Aorta (tissue), 5 donors: ENCODE data around the gene TSHZ2. TPM values are rescaled to one million over a fixed set of nuclear protein-coding genes. Genes with fewer than 3 reads are reported as not detected.

ENCODE experiments used
- ATAC-seq: fragments of 200-7000 bp; cut with Tn5 transposase; one replicate; pipeline ENCODE4 v1.9.1; 2022; ENCODE audit warnings: moderate library complexity; ENCODE audit not compliant: low FRiP score
- DNase-seq, 2 donors: peaks; one replicate each; pipeline ENCODE4 v3.0.0-alpha.2; 2020
- H3K27ac ChIP-seq, 2 donors: one replicate each; pipeline ENCODE4 v1.5.1; 2013; ENCODE audit warnings: low read length in 2 of 2, mild to moderate bottlenecking in 2 of 2, moderate library complexity in 2 of 2, control low read depth in 1 of 2, inconsistent platforms in 1 of 2, low read depth in 1 of 2
- H3K27me3 ChIP-seq, 2 donors: one replicate each; pipeline ENCODE4 v1.6.1; 2013; ENCODE audit warnings: control low read depth in 1 of 2, low read length in 1 of 2, mild to moderate bottlenecking in 1 of 2, moderate library complexity in 1 of 2; ENCODE audit not compliant: insufficient read depth in 2 of 2, control insufficient read depth in 1 of 2
- H3K36me3 ChIP-seq, 2 donors: one replicate each; pipeline ENCODE4 v1.6.1; 2013; ENCODE audit warnings: control low read depth in 1 of 2, low read length in 1 of 2, mild to moderate bottlenecking in 1 of 2; ENCODE audit not compliant: insufficient read depth in 2 of 2, control insufficient read depth in 1 of 2
- H3K4me1 ChIP-seq, 2 donors: one replicate each; pipeline ENCODE4 v1.6.1; 2013; ENCODE audit warnings: low read length in 2 of 2, control low read depth in 1 of 2, mild to moderate bottlenecking in 1 of 2, moderate library complexity in 1 of 2; ENCODE audit not compliant: insufficient read depth in 2 of 2, control insufficient read depth in 1 of 2
- H3K4me3 ChIP-seq, 2 donors: one replicate each; pipeline ENCODE4 v1.5.1; 2013; ENCODE audit warnings: low read length in 2 of 2, control low read depth in 1 of 2, mild to moderate bottlenecking in 1 of 2
- H3K9me3 ChIP-seq: one replicate; pipeline ENCODE4 v1.6.1; 2013; ENCODE audit warnings: mild to moderate bottlenecking, low read length; ENCODE audit not compliant: control insufficient read depth
- WGBS, 2 donors: extraction: QIAGEN DNeasy Blood & Tissue Kit; methylation state at CpG; one replicate each; pipeline ENCODE4 v1.1.7; 2013; 5-methylcytosine and 5-hydroxymethylcytosine counted together
- intact Hi-C, 2 donors: fragments of 100-400 bp; cut with DNase I; formaldehyde crosslinking; loops; one replicate each; pipeline versions ENCODE4 v1.14.2 to v1.15.0; 2022
- polyA plus RNA-seq, 2 donors: library from polyadenylated mRNA; stranded (reverse); fragments of 200-250 nt; gene quantifications; one replicate each; pipeline ENCODE4 v1.2.3, GENCODE V29; 2013
- total RNA-seq, 2 donors: library from RNA; stranded (reverse); fragmentation: NEBNext Ultra II Directional; extraction: Animal tissue kit (Norgen Biotek cat#: 25700); gene quantifications; one replicate each; pipeline ENCODE4 v1.2.1, GENCODE V29; 2021
- donor health status: healthy with polysubstance abuse.
- donor health status: Bipolar disorder and iron deficiency.
- donor health status: DM: no; HTN: no; CAD: no.
- donor health status: DM: no; HTN: no; CAD: no.
- donor health status: DM: yes; HTN: yes; CAD: no.

The TSHZ2 gene
- total and polyA plus RNA-seq, 4 donors: 0.08 to 95.4 (median 13.3) TPM

DNA sequence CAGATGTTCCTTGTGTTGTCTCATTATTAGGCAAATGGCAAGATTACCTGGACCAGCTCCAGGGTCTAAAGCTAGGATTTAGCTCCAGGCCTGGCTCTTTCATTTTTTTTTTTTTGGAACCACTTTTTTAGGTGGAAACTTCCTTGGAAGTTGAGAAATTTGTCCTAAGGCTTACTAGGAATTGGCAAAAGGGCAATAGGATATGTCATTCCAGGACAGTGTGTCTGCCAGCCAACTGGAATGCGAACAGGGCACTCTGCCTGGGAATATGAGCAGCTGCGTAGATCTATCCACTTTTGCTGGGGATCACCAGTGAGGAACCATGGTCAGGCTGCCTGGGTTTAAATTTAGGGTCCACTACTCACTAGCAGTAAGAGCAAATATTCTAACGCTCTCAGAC, 304.0 kb downstream of the TSHZ2 start:
- H3K36me3 ChIP-seq: no peaks in the 10 kb centered on the region
- H3K4me3 ChIP-seq: no peak overlapping the region
- H3K4me1 ChIP-seq: no peaks in the 10 kb centered on the region
- no peaks in the 10 kb centered on the region for H3K27me3 ChIP-seq
- ATAC-seq (no peak), DNase-seq (no peak)
- no peak overlapping the region for H3K27ac ChIP-seq
- intact Hi-C loops: no loop called here
- H3K9me3 ChIP-seq: peaks cover 1% of the 10 kb centered on the region
- WGBS, 2 donors: 30 to 39% methylated on average over 3 of the region's 3 CpGs

DNA sequence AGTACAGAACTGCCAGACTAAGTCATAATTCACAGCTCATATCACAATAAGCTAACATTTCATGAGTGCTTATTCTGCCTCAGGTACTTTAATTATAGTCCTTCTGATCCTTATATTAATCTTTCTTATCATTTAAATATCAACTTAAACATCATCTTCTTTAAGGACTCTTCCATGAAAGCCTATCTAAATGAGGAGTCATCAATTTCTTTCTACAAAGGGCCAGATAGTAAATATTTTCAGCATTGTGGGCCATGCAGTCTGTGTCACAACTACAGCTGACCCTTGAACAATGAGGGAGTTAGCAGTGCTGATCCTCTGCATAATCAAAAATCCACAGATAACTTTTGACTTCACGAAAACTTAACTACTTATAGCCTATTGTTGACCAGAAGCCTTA, 306.4 kb downstream of the TSHZ2 start:
- Histone ChIP-seq H3K27me3 (no peaks in the 10 kb centered on the region), H3K4me1 (no peaks in the 10 kb centered on the region), H3K4me3 (no peak overlapping the region), H3K9me3 (peaks cover 1% of the 10 kb centered on the region), H3K27ac (no peak overlapping the region), H3K36me3 (no peaks in the 10 kb centered on the region)
- ATAC-seq (no peak), DNase-seq (no peak)
- 89 to 97% methylated on average over 1 of the region's 1 CpG for WGBS, 2 donors
- intact Hi-C loops: no loop called here

DNA sequence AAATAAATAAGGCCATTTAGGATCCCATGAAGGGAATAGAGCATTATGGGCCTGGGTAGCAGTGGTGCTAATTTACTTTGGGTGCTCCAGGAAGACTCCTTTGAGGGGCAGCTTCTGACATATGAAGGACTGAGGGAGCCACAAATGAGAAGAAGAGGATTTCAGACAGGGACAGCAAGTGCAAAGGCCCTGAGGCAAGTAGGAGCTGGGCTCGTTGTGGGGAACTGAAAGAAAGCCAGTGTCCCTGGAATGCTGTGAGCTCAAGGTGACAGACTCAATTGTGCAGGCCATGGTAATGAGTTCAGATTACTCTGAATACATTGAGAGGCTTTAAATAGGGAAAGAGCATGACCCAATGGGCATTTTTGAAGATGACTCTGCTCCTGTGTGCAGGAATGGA, 307.6 kb downstream of the TSHZ2 start:
- ATAC-seq (no peak), DNase-seq (no peak)
- Histone ChIP-seq H3K4me3 (no peak overlapping the region), H3K27ac (no peak overlapping the region), H3K9me3 (peaks cover 1% of the 10 kb centered on the region), H3K36me3 (no peaks in the 10 kb centered on the region), H3K4me1 (no peaks in the 10 kb centered on the region), H3K27me3 (no peaks in the 10 kb centered on the region)
- intact Hi-C loops: no loop called here
- WGBS, 2 donors: 76 to 85% methylated on average over 1 of the region's 1 CpG

DNA sequence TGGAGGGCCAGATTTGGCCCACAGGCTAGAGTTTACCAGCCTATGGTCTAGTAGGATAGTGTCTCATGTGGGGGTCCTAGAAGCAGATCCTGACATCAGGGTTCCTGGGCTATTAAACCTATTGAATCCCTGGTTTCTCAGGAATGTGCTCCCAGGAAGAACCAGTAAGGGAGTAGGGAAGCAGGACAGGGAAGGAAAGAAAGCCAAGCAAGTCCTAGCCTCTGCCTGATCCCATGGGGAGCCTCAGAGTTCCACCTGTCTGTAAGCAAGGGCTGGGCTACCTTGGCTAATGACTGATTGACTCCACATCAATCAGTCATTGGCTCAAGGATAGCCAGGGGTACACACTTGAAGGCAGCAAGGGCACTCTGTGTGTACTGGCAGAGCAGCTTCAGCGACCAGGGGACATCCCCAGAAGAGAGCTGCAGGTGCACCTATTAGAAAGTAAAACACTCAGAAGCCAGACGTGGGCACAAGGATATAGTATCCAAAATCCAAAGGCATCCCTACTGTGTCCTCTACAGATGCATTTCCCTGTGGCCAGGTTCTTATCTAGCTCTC, 309.5 kb downstream of the TSHZ2 start:
- no peaks in the 10 kb centered on the region for H3K27me3 ChIP-seq
- 68 to 69% methylated on average over 2 of the region's 2 CpGs for WGBS, 2 donors
- intact Hi-C loops: no loop called here

DNA sequence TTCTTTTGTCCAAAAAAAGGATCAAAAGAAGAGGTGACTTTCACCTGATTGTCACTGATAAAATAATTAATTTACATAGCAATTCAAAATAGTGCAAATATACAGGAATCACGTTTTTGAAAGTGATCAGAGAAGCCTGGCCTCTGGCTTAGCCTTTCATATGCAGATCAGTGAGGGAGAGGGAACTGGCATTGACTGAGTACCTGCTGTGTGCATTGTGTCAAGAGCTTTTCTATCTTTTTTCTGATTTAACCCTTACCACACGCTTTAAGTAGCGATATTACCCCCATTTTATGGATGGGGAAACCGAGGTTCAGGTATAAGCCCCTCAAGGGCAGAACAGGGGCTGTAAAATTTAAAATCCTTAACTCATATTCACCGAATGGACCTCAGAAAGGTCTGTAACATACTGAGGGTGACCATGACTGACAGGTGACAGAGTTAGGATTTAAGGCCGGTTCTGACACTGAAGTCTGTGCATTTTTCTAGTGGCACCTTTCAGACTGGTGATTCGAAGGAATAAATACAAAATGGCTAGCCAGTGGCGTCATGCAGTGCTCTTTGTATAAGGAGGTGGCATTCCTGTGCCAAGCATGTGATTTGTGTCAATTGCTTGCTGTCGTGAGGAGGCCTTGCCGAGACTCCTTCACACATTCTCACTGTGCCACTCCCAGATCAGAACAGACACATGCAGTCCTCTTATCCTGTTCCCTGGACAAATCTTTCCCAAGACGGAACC, 310.2 kb downstream of the TSHZ2 start:
- intact Hi-C loops: no loop called here
- ATAC-seq: no peak
- 51 to 67% methylated on average over 11 of the region's 11 CpGs for WGBS, 2 donors

More for the DNA sequence above, 309.5 kb downstream of the TSHZ2 start:
- ATAC-seq (no peak), DNase-seq (no peak)
- Histone ChIP-seq H3K4me1 (no peaks in the 10 kb centered on the region), H3K9me3 (peaks cover 1% of the 10 kb centered on the region), H3K27ac (no peak overlapping the region), H3K36me3 (no peaks in the 10 kb centered on the region), H3K4me3 (no peak overlapping the region)

DNA sequence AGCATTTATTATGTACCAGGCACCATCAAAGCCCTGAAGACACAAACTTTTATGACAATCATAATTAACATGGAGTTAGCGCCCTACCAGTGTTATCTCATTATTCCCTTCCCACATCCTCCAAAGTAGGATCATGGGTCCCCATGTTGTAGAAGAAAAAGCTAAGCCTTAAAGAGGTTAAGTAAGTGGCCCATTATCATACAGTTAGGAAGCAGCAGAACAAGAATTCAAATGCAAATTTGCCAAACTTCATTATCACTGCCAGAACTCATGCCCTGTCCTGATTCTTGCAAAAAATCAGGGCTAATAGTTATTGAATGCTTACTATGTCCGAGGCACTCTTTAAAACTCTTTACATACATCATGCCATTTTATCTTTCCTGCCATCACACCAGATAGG, 310.9 kb downstream of the TSHZ2 start:
- H3K27me3 ChIP-seq: no peaks in the 10 kb centered on the region

More for the DNA sequence above, 310.2 kb downstream of the TSHZ2 start:
- Histone ChIP-seq H3K36me3 (no peaks in the 10 kb centered on the region), H3K4me1 (no peaks in the 10 kb centered on the region), H3K9me3 (peaks cover 1% of the 10 kb centered on the region), H3K27me3 (no peaks in the 10 kb centered on the region), H3K4me3 (no peak overlapping the region), H3K27ac (no peak overlapping the region)
- no peak for DNase-seq

DNA sequence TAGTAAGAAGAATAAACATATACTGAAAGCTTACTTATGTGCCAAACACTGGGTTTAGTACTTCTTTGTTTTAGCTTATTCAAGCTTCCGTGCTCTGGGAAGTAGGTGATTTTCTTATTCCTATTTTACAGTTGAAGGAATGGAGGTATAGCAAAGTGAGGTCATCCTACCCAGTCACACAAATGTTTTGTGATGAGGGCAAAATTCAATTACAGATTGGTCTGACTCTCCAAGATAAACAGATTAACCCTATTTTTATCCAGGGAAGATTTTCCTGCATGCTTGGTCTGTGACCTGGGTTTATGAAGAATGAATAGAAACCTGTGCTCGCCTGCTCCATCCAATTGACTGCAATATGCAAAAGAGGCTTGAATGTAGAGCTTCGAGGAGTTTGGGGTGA, 311.4 kb downstream of the TSHZ2 start:
- WGBS, 2 donors: 45 to 65% methylated on average over 3 of the region's 3 CpGs
- no peak for ATAC-seq
- Histone ChIP-seq H3K4me3 (no peak overlapping the region), H3K27ac (no peak overlapping the region), H3K9me3 (peaks cover 1% of the 10 kb centered on the region), H3K36me3 (no peaks in the 10 kb centered on the region), H3K4me1 (no peaks in the 10 kb centered on the region), H3K27me3 (no peaks in the 10 kb centered on the region)
- intact Hi-C loops: no loop called here
- DNase-seq: no peak

More for the DNA sequence above, 310.9 kb downstream of the TSHZ2 start:
- H3K27ac ChIP-seq: no peak overlapping the region
- DNase-seq: no peak
- H3K4me1 ChIP-seq: no peaks in the 10 kb centered on the region
- no peaks in the 10 kb centered on the region for H3K36me3 ChIP-seq
- ATAC-seq: no peak
- peaks cover 1% of the 10 kb centered on the region for H3K9me3 ChIP-seq
- 55 to 72% methylated on average over 2 of the region's 2 CpGs for WGBS, 2 donors
- H3K4me3 ChIP-seq: no peak overlapping the region
- intact Hi-C loops: no loop called here

DNA sequence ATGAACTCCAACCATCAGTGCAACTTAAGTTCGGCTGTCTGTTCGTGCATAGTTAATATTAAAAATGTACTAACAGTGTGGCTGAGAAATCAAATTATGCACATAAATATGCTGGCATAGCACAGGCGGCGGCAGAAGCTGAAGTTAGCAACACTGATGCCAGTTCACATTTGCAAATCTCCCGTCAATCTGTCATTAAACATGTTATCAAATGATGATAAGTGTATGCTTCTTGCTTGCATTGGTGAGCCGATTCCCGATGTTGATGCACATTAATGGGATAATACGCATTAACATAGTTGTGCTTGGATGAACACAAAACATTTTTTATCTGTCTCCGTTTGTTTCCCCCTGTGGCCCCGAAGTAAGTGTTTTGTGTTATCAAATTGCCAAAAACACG, 312.1 kb downstream of the TSHZ2 start:
- intact Hi-C loops: no loop called here
- DNase-seq (no peak), ATAC-seq (no peak)
- H3K36me3 ChIP-seq: no peaks in the 10 kb centered on the region
- WGBS, 2 donors: 73 to 83% methylated on average over 11 of the region's 11 CpGs
- no peaks in the 10 kb centered on the region for H3K27me3 ChIP-seq
- no peak overlapping the region for H3K27ac ChIP-seq
- no peak overlapping the region for H3K4me3 ChIP-seq
- no peaks in the 10 kb centered on the region for H3K4me1 ChIP-seq
- H3K9me3 ChIP-seq: peaks cover 1% of the 10 kb centered on the region

DNA sequence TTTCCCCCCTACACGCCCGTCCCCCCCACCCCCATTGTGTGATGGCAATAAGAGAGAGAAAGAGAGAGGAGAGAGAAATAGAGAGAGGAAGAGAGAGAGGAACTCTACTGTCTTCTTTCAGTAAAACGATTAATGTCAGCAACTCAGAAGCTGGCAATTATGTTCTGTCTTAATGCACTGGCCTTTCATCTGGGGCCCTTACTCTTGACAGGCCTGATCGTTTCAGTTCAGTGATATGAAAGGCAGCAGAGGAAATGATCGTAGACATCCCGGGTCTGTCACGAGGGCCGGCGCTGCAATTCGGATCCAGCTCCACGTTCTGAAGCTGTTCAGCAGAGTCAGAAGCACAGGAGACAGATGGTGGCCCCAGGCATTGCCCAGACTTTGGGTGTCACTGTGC, 312.5 kb downstream of the TSHZ2 start:
- Histone ChIP-seq H3K9me3 (peaks cover under 1% of the 10 kb centered on the region), H3K4me1 (no peaks in the 10 kb centered on the region), H3K4me3 (no peak overlapping the region), H3K36me3 (no peaks in the 10 kb centered on the region), H3K27me3 (no peaks in the 10 kb centered on the region), H3K27ac (no peak overlapping the region)
- intact Hi-C loops: no loop called here
- ATAC-seq (no peak), DNase-seq (no peak)
- 67 to 68% methylated on average over 11 of the region's 11 CpGs for WGBS, 2 donors
